ENCODE results near the gene ANTKMT. TPM values are rescaled to one million over a fixed set of nuclear protein-coding genes. Genes with fewer than 3 reads are reported as not detected.

ANTKMT gene

DNA sequence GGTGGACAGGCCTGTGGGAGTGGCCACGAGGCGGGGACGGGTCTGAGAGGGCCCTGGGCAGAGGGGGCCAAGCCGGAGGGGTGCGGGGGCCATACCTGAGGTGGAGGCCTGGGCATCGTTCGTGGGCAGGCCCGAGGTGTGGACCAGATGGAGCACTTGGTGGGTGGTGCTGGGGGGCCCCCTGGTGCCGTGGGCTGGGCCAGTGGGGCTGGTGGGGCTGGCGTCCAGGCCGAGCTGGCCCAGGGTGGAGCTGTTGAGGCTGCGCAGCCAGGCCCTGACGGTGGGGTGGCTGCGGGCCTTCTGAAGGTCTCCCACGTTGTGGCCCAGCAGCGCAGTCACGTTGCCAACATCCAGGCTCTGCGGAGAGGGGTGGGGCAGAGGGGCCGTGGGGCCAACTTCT is 49.0 kb downstream of the ANTKMT start:
- TF ChIP-seq, protein P1, sequence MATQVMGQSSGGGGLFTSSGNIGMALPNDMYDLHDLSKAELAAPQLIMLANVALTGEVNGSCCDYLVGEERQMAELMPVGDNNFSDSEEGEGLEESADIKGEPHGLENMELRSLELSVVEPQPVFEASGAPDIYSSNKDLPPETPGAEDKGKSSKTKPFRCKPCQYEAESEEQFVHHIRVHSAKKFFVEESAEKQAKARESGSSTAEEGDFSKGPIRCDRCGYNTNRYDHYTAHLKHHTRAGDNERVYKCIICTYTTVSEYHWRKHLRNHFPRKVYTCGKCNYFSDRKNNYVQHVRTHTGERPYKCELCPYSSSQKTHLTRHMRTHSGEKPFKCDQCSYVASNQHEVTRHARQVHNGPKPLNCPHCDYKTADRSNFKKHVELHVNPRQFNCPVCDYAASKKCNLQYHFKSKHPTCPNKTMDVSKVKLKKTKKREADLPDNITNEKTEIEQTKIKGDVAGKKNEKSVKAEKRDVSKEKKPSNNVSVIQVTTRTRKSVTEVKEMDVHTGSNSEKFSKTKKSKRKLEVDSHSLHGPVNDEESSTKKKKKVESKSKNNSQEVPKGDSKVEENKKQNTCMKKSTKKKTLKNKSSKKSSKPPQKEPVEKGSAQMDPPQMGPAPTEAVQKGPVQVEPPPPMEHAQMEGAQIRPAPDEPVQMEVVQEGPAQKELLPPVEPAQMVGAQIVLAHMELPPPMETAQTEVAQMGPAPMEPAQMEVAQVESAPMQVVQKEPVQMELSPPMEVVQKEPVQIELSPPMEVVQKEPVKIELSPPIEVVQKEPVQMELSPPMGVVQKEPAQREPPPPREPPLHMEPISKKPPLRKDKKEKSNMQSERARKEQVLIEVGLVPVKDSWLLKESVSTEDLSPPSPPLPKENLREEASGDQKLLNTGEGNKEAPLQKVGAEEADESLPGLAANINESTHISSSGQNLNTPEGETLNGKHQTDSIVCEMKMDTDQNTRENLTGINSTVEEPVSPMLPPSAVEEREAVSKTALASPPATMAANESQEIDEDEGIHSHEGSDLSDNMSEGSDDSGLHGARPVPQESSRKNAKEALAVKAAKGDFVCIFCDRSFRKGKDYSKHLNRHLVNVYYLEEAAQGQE (IDR thresholded peaks at IDR 0.05; ENCODE audit: insufficient replicate concordance, low read depth), result no peak
- no peak for TF ChIP-seq SPI1 (IDR thresholded peaks at IDR 0.05; ENCODE audit: borderline replicate concordance, low read depth)
- TF ChIP-seq, protein P2, sequence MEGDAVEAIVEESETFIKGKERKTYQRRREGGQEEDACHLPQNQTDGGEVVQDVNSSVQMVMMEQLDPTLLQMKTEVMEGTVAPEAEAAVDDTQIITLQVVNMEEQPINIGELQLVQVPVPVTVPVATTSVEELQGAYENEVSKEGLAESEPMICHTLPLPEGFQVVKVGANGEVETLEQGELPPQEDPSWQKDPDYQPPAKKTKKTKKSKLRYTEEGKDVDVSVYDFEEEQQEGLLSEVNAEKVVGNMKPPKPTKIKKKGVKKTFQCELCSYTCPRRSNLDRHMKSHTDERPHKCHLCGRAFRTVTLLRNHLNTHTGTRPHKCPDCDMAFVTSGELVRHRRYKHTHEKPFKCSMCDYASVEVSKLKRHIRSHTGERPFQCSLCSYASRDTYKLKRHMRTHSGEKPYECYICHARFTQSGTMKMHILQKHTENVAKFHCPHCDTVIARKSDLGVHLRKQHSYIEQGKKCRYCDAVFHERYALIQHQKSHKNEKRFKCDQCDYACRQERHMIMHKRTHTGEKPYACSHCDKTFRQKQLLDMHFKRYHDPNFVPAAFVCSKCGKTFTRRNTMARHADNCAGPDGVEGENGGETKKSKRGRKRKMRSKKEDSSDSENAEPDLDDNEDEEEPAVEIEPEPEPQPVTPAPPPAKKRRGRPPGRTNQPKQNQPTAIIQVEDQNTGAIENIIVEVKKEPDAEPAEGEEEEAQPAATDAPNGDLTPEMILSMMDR (IDR thresholded peaks at IDR 0.05; ENCODE audit: insufficient read depth, low read length), result no peak
- no peak for TF ChIP-seq GABPA (IDR thresholded peaks at IDR 0.05; ENCODE audit: low read depth)
- TF ChIP-seq POLR2AphosphoS5 (IDR thresholded peaks at IDR 0.05; ENCODE audit: low read depth), result no peak
- Histone ChIP-seq H3K27ac (replicated peaks) (no peak overlapping the region), H3K27me3 (ENCODE audit: insufficient read depth, poor library complexity, severe bottlenecking) (no peaks in the 10 kb centered on the region), H3K4me3 (replicated peaks; ENCODE audit: insufficient read depth, low read length) (no peak overlapping the region)
- no peak for DNase-seq (ENCODE audit: low read depth in 1 of 2, low spot score in 1 of 2)

DNA sequence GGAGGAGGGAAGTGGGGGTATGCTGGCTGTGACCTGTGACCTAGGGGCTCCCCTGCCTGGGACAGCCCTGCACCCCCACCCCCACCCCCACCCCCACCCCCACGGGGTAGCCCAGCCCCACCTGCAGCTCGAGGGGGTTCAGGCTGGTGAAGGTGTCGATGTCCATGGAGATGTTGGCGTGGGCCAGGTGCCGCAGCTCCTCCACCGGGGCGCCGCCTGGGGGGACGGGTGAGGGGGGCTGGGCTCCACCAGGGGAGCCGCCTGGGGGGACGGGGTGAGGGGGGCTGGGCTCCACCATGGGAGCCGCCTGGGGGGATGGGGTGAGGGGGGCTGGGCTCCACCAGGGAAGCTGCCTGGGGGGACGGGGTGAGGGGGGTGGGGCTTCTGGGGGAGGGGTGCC is 49.5 kb downstream of the ANTKMT start:
- DNase-seq (ENCODE audit: low read depth in 1 of 2, low spot score in 1 of 2), result no peak
- TF ChIP-seq GABPA (IDR thresholded peaks at IDR 0.05; ENCODE audit: low read depth), result no peak
- TF ChIP-seq, protein P2 (IDR thresholded peaks at IDR 0.05; ENCODE audit: insufficient read depth, low read length), result no peak
- Histone ChIP-seq H3K4me3 (replicated peaks; ENCODE audit: insufficient read depth, low read length) (no peak overlapping the region), H3K27me3 (ENCODE audit: insufficient read depth, poor library complexity, severe bottlenecking) (no peaks in the 10 kb centered on the region), H3K27ac (replicated peaks) (no peak overlapping the region)

Small RNAs within 50 kb of the gene (microRNA-seq; reads per million reads assigned to microRNA genes)
- not detected for gene MIR662

All from HL-60 (cell line).